GM19025 (cell line): ENCODE results near the gene TCF21.

Source experiments
- ATAC-seq: cut with Tn5 transposase; IDR thresholded peaks from one replicate; pipeline ENCODE4 v1.9.1; 2021; ENCODE audit warnings: mild to moderate bottlenecking, low read depth, moderate library complexity; ENCODE audit not compliant: unreplicated experiment

Gene TCF21

DNA sequence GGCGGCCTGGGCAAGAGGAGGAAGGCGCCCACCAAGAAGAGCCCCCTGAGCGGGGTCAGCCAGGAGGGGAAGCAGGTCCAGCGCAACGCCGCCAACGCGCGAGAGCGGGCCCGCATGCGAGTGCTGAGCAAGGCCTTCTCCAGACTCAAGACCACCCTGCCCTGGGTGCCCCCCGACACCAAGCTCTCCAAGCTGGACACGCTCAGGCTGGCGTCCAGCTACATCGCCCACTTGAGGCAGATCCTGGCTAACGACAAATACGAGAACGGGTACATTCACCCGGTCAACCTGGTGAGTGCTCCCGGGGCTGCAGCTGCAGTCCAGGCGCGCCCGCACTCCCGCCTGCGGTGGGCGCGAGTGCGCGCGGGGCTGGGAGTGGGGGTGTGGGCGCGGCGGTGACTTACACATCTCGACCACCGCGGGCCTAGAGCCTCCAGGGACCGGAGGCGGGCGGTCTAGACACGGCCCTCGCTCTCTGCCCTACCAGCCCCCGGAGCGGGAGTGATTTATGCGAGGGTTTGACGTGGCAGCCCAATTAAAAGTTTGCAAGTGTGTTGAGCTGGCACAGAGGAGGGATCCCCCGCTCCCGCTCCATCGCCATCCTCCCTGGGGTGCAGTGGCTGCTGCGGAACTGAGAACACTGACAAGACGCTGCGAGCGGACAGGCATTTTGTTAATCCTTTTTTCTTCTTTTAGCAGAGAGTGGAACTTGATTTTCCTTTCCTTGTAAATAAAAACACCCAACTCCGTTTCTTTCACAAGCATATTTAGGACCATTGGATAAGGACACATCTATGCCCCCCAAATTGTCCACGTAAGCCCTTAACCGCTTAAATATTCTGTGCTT lies 867 bp downstream of the TCF21 start:
- ATAC-seq = no peak

- ATAC-seq = no peak
These were observed 1.8 kb downstream of the TCF21 start for GRCh38 chr6:133890711-133891148.

GRCh38 chr6:133891149-133891926 lies 2.4 kb downstream of the TCF21 start:
- ATAC-seq = no peak

DNA sequence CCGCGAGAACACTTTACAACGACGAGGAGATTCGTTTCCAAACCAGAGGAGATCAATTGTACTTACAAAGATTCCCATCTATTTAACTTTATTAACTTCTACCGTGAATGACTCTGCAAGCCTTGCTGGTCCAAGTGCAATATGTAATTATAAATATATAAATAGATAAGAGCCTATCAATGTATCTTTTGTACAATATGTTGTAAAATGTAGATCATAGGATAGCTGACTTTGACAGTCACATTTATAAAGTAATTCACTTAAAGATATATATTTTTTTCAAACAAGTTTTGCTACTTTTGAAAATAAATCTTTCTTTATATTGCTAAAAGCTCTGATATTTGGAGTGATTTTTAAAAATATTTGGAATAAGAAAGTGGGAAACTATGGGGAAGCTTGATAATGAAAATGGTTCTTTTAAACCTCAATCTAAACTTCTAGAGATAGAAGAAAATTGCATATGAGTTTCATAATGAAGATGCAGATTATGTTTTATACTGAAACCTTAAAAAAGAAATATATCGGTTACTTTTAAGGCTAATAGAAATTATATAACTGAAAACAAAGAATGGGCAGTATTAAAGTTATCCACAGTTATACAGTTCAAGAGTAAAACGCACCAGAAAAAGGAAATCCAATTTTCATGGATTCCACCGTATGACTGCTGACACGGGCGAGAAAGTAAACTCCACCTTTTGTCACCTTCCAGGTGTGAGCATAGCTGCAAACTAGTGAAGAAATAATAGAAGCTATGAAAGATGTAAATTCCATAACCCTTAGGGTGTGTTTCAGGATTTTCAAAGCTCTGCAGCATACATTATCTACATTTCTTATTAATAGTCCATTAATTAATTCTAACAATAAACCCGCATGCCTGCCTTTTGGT lies 3.3 kb downstream of the TCF21 start:
- ATAC-seq = no peak

GRCh38 chr6:133892813-133893691 lies 4.1 kb downstream of the TCF21 start:
- no peak for ATAC-seq

DNA sequence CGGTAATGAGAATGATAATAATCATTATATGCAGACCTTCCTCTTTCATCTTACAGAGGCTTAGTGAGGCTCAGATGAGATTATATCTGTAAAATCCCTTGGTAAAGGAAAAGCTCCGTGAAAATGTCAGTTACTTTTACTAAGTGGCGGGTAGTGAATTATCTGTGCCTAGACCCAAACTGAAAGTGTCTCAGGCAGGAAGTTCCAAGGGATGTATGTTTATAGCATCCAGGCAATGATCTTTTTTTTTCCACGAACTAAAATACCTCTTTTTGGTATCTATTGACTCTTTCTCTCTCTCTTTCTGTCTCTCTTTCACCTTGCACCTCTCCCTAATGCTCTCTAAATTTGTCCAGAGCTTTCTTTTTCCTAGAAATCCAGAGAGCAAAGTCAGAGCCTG lies 5.0 kb downstream of the TCF21 start:
- ATAC-seq = no peak

GRCh38 chr6:133894369-133894768 lies 5.5 kb downstream of the TCF21 start:
- no peak for ATAC-seq

- ATAC-seq = no peak
These were observed 6.0 kb downstream of the TCF21 start for GRCh38 chr6:133894795-133895358.

DNA sequence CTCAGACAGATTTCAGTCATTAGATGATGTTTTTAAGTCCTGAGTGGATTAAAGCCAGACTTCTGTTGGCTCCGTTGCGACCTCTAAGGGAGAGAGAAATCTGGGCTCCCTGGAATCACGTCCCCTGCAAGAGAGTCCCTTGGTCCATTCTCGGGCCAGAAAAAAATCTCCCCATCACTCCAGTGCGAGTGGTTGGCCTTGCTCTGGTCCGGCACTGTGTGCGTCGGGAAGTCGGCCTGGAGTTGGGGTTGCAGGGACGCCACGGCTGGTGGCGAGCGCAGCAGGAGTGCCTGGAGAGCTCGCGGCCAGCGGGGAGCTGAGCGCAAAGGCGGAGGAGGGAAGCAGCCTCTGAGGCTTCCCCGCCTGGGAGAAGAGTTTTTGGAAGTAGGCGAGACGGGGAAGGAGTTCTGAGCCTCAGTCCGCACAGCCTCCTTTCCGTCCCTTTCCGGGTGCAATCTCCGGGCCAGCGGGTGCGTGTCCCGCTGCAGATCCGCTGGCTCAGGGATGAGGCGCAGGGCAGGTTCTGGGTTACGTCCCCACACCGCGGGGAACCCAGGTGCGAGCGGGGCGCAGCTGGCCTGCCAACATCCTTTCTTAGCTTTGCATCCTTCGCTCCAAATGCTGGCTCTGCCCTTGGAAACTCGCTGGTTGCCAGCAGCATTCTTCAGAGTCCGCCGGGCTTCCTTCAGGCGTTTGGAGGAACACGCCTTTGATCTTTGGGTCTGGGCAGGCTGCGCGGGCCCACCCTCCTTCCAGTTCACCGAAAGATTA lies 6.8 kb downstream of the TCF21 start:
- no peak for ATAC-seq

- ATAC-seq = no peak
These were observed 7.4 kb downstream of the TCF21 start for GRCh38 chr6:133896344-133896721.

- no peak for ATAC-seq
These were observed 9.3 kb downstream of the TCF21 start for GRCh38 chr6:133898263-133898662.

DNA sequence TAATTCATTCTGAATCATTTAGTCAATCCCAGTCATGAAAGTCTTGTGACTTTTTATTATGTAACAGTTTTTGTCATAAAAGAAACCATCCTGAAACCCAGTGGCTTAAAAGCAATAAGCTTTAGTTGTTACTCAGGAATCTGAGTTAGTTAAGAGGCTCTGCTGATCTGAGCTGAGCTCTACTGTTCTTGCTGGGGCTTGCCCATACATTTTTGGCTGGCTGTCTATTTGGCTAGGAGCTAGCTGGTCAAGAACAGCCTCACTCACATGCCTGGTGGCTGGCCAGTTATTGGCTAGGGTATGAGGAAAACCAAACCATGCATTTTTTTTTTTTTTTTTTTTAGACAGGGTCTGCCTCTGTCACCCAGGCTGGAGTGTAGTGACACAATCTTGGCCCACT lies 10.6 kb downstream of the TCF21 start:
- ATAC-seq = no peak

DNA sequence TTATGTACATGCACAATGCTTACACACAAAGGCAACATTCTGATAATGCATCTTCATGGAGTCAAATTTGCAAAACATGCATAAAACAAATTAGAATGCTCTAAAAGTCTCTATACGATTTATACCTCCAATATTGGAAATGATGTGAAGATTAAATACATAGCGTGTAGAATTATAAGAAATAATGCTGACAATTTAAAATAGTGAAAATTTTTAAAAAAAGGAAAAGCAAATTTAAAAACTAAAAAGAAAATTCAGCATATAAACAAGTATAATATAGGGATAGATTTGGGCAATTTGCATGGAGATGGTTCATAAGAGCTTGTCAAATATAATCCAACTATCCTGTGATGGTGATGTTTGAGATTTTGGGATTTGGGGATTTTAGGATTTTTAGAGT lies 14.9 kb downstream of the TCF21 start:
- ATAC-seq = no peak

DNA sequence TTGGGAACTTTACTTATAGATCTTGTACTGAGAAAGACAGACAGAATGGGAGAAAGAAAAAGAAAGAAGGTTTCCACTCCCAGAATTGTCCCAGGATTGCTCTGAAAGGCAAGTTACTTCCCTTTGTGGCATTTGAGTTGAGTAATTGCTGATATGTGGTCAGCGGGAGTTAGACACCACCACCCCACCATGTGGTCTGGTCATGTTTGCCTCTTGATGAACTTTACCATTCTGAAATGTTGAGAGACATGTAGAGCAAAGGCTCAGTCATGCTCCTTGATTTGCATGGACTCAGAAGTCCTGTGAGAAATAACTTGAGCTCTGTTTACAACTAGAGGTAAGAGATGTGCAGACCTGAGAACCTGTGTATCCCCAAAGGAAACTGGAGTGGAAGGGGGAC lies 17.1 kb downstream of the TCF21 start:
- ATAC-seq = no peak

GRCh38 chr6:133916650-133917151 lies 27.8 kb downstream of the TCF21 start:
- peak; percentile 50 for ATAC-seq

DNA sequence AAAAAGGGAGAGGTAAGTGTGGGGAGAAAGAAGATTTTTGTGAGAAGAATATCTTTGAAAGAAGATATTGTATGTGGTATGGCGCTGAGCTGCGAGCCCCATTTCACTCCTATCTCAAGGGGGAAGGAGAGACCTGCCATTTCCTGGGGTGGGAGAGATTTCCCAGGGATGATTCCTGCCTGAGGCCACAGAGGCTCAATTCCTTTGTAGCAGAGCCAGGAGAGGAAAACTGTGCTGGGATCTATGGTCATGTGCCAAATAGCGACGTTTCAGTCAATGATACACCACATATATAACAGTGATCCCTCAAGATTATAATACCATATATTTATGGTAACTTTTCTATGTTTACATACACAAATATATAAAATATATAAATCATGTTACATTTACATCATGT lies 28.9 kb downstream of the TCF21 start:
- ATAC-seq = no peak

DNA sequence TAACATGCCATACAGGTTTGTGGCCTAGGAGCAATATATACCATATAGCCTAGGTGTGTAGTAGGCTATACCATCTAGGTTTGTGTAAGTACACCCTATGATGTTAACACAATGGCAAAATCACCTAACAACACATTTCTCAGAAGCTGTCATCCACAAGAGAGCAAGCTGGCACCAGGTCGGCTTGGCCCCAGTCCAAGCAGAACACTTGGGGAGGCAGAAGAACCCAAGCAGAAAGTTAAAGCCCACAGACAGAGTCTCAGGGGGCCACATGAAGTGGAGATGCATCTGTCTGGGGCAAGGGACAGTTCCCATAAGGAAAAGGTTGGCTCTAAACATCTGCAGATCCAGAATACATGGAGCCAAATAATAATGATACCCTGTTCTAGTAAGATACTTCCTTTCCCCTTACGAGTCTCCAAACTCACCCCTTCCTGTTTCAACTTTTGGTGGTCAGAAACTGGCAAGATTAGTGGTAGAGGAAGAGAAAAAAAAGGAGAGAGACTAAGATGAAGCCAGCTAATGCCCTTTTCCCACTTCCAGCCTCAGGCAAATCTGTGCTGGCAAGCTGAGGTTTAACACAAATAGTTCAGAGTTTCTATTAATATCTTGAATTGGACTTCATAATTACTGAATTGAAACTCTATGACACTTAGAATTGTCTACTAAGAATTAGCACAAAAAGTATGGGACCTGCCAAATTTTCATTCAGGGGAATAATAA lies 29.5 kb downstream of the TCF21 start:
- no peak for ATAC-seq

GRCh38 chr6:133919362-133919761 lies 30.4 kb downstream of the TCF21 start:
- no peak for ATAC-seq
